Inflammatory macrophage treated with lipopolysaccharide for 1 hour (primary cell): Measurements from ENCODE around the gene LSM5.

ENCODE experiments used
- DNase-seq, 2 donors: peaks; one replicate each; pipeline ENCODE4 v3.0.0-alpha.2; 2020 to 2022

The LSM5 gene

GRCh38 chr7:32490127-32490796 lies at the start of gene LSM5:
LSM5 (minus strand) TSS chr7:32490380; CDS start chr7:32490365, 15 bp downstream.
- peak; percentile 90 to 93 for DNase-seq

- DNase-seq = no peak
Measured at GRCh38 chr7:32539366-32539765, 49.2 kb upstream of the LSM5 start.

GRCh38 chr7:32537760-32538159 lies 47.6 kb upstream of the LSM5 start:
- DNase-seq = no peak

- no peak for DNase-seq
Measured at GRCh38 chr7:32536585-32536984, 46.4 kb upstream of the LSM5 start.

- no peak for DNase-seq
Measured at GRCh38 chr7:32536016-32536415, 45.8 kb upstream of the LSM5 start.

- DNase-seq = no peak
Measured at GRCh38 chr7:32535162-32535702, 45.1 kb upstream of the LSM5 start.

GRCh38 chr7:32533276-32534029 lies 43.3 kb upstream of the LSM5 start:
- no peak for DNase-seq

GRCh38 chr7:32532716-32533115 lies 42.5 kb upstream of the LSM5 start:
- no peak for DNase-seq

- no peak for DNase-seq
Measured at GRCh38 chr7:32532086-32532485, 41.9 kb upstream of the LSM5 start.

GRCh38 chr7:32531402-32531801 lies 41.2 kb upstream of the LSM5 start:
- DNase-seq = no peak

- no peak for DNase-seq
Measured at GRCh38 chr7:32525839-32526238, 35.7 kb upstream of the LSM5 start.

GRCh38 chr7:32524631-32525030 lies 34.5 kb upstream of the LSM5 start:
- no peak for DNase-seq

- no peak for DNase-seq
Measured at GRCh38 chr7:32522746-32523530, 32.8 kb upstream of the LSM5 start.

- DNase-seq = no peak
Measured at GRCh38 chr7:32519763-32520162, 29.6 kb upstream of the LSM5 start.

- DNase-seq = no peak
Measured at GRCh38 chr7:32518534-32519140, 28.5 kb upstream of the LSM5 start.

- no peak for DNase-seq
Measured at GRCh38 chr7:32516551-32517100, 26.4 kb upstream of the LSM5 start.

GRCh38 chr7:32515890-32516550 lies 25.8 kb upstream of the LSM5 start:
- no peak for DNase-seq

GRCh38 chr7:32513210-32513609 lies 23.0 kb upstream of the LSM5 start:
- DNase-seq = no peak

GRCh38 chr7:32511791-32512190 lies 21.6 kb upstream of the LSM5 start:
- no peak for DNase-seq

- DNase-seq = no peak
Measured at GRCh38 chr7:32507414-32507813, 17.2 kb upstream of the LSM5 start.

- DNase-seq = peak; percentile 30 to 64
Measured at GRCh38 chr7:32506266-32507054, 16.3 kb upstream of the LSM5 start.
